BJ (cell line): ENCODE results near the gene RAB7B. TPM values are rescaled to one million over a fixed set of nuclear protein-coding genes. Genes with fewer than 3 reads are reported as not detected.

ENCODE experiments used
- CTCF ChIA-PET: fragments of 350-600 bp; formaldehyde crosslinking; extraction: SDS; loops from one replicate; lab custom pipeline; 2021; ENCODE audit warnings: antibody characterized with exemption, inconsistent platforms; lab: Yijun Ruan, JAX
- POLR2A ChIA-PET: fragments of 300-600 bp; sonication (Branson Sonifier 250); formaldehyde crosslinking; extraction: SDS; loops from one replicate; lab custom pipeline; 2021; ENCODE audit warnings: antibody characterized with exemption; lab: Charles Lee
- DNase-seq: peaks from one replicate; pipeline ENCODE4 v3.0.0-alpha.2; 2011; ENCODE audit warnings: low read depth
- H3K27me3 ChIP-seq: 2 replicates; pipeline ENCODE4 v1.6.0; 2011; ENCODE audit warnings: low read length; ENCODE audit not compliant: control insufficient read depth, insufficient read depth
- H3K36me3 ChIP-seq: 2 replicates; pipeline ENCODE4 v1.5.1; 2011; ENCODE audit warnings: low read length; ENCODE audit not compliant: control insufficient read depth, insufficient read depth
- H3K4me3 ChIP-seq: 2 replicates; pipeline ENCODE4 v1.5.1; 2011; ENCODE audit warnings: low read depth, mild to moderate bottlenecking, control low read depth, low read length
- CTCF ChIP-seq: IDR thresholded peaks from 2 replicates; pipeline ENCODE4 v1.5.1; 2011; ENCODE audit warnings: low read depth, mild to moderate bottlenecking, control low read depth, inconsistent platforms, low read length, moderate library complexity; ENCODE audit not compliant: insufficient read depth
- polyA plus RNA-seq: library from polyadenylated mRNA; depleted of rRNA; stranded (reverse); fragments of >200 nt; gene quantifications from 2 replicates; pipeline ENCODE4 v1.2.3, GENCODE V29; 2011

The RAB7B gene
- polyA plus RNA-seq, 1 experiment, result 11.3 TPM

GRCh38 chr1:206005778-206006180 is 2.6 kb upstream of the RAB7B start:
- Histone ChIP-seq H3K36me3 (no peaks in the 10 kb centered on the region), H3K4me3 (no peak overlapping the region), H3K27me3 (peaks cover 4% of the 10 kb centered on the region)
- TF ChIP-seq CTCF, result no peak
- no peak for DNase-seq
- ChIA-PET POLR2A (no interaction called here), CTCF (no interaction called here)

DNA sequence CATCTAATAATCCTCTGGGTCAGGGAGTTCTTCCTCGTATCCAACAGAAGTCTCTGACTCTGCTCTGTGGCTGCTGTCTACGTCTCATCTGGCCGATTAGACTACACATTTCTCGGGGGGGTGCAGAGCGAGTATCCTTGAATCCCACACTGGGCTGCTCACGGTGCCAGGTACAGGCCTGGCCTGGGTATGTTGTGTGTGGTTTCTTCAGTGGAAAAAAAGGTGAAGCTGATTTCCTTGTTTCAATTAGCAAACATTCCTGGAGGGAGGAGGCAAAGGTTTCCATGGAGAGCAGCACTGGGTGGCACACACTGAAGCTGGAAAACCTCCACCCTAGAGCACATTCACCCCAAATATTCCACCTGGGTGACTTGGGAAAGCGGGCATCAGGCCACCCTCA is 2.0 kb upstream of the RAB7B start:
- CTCF ChIA-PET, result no interaction called here
- POLR2A ChIA-PET, result no interaction called here
- H3K36me3 ChIP-seq, result no peaks in the 10 kb centered on the region
- no peak overlapping the region for H3K4me3 ChIP-seq
- TF ChIP-seq CTCF, result no peak
- H3K27me3 ChIP-seq, result peaks cover 4% of the 10 kb centered on the region
- DNase-seq, result no peak

- H3K27me3 ChIP-seq, result peaks cover 4% of the 10 kb centered on the region
- CTCF ChIA-PET, result no interaction called here
- DNase-seq, result no peak
Measured at GRCh38 chr1:206004826-206005225, 1.6 kb upstream of the RAB7B start.

DNA sequence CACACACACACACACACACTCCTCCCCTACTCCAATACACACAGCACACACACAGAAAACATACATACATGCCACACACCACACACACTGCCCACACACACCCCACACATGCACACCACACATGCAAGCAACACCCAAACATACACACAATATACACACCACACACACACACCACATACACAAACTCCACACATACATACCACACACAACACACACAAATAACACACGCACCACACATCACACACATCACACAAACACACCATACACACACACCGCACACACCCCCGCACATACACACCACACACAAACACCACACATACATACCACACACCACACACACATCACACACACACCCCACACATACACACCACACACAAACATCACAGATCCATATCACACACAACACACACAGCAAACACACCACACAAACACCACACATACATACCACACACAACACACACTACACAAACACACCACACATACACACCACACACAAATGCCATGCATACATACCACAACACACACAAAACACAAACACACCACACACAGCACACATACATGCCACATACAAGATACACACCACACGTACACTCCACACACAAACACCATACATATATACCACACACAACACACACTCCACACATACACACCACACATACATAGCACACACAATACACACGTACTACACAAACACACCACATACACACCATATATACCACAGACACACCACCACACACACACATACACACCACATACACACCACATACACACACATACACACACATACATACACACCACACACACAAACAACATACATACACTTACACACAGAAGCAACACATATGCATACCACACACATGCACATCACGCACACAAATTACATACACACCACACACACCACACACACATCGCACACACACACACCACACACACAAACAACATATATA is 932 bp upstream of the RAB7B start:
- CTCF ChIA-PET, result interaction anchor here (1.2 to 1.5 kb wide), 4 partner anchors 26 to 104 kb away, joined by 3 to 6 read pairs (median 6); no protein-coding TSS in a partner anchor
- H3K27me3 ChIP-seq, result peaks cover 4% of the 10 kb centered on the region
- POLR2A ChIA-PET, result no interaction called here
- no peak for DNase-seq
- H3K4me3 ChIP-seq, result no peak overlapping the region
- TF ChIP-seq CTCF, result no peak
- no peaks in the 10 kb centered on the region for H3K36me3 ChIP-seq

More at GRCh38 chr1:206004826-206005225, 1.6 kb upstream of the RAB7B start:
- POLR2A ChIA-PET, result no interaction called here
- no peak for TF ChIP-seq CTCF
- no peaks in the 10 kb centered on the region for H3K36me3 ChIP-seq
- H3K4me3 ChIP-seq, result no peak overlapping the region

DNA sequence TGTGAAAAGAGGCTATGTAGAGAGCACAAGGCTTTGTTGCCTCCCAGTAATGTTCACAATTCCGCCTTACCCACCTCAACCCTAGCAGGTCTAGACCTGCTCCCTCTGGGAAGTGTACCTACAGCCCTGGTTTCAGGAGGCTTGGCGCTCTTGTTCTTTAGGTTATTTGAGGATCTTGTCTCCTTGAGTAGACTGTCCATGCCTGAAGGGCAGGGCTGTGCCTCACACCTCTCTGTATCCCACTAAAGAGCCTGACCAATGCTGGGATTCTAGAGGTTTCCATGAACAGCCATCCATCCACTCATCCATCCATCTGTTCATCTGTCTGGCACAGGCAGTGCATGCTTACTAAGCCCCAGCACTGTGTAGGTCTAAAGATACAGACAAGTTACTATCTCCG is 1.0 kb downstream of the RAB7B start:
- no peak for TF ChIP-seq CTCF
- no peak overlapping the region for H3K4me3 ChIP-seq
- peaks cover 4% of the 10 kb centered on the region for H3K27me3 ChIP-seq
- no peak for DNase-seq
- CTCF ChIA-PET, result interaction anchor here (1.2 to 6.7 kb wide), 4 partner anchors 17 to 210 kb away, joined by 3 to 41 read pairs (median 4); no protein-coding TSS in a partner anchor
- H3K36me3 ChIP-seq, result no peaks in the 10 kb centered on the region
- POLR2A ChIA-PET, result no interaction called here
